Left hindlimb (tissue), 1 donor: ENCODE measurements around the gene SESTD1.

Experiments
- DNase-seq: peaks from one replicate; pipeline ENCODE4 v3.0.0-alpha.2; 2018

Gene SESTD1, protein sequence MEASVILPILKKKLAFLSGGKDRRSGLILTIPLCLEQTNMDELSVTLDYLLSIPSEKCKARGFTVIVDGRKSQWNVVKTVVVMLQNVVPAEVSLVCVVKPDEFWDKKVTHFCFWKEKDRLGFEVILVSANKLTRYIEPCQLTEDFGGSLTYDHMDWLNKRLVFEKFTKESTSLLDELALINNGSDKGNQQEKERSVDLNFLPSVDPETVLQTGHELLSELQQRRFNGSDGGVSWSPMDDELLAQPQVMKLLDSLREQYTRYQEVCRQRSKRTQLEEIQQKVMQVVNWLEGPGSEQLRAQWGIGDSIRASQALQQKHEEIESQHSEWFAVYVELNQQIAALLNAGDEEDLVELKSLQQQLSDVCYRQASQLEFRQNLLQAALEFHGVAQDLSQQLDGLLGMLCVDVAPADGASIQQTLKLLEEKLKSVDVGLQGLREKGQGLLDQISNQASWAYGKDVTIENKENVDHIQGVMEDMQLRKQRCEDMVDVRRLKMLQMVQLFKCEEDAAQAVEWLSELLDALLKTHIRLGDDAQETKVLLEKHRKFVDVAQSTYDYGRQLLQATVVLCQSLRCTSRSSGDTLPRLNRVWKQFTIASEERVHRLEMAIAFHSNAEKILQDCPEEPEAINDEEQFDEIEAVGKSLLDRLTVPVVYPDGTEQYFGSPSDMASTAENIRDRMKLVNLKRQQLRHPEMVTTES

DNA sequence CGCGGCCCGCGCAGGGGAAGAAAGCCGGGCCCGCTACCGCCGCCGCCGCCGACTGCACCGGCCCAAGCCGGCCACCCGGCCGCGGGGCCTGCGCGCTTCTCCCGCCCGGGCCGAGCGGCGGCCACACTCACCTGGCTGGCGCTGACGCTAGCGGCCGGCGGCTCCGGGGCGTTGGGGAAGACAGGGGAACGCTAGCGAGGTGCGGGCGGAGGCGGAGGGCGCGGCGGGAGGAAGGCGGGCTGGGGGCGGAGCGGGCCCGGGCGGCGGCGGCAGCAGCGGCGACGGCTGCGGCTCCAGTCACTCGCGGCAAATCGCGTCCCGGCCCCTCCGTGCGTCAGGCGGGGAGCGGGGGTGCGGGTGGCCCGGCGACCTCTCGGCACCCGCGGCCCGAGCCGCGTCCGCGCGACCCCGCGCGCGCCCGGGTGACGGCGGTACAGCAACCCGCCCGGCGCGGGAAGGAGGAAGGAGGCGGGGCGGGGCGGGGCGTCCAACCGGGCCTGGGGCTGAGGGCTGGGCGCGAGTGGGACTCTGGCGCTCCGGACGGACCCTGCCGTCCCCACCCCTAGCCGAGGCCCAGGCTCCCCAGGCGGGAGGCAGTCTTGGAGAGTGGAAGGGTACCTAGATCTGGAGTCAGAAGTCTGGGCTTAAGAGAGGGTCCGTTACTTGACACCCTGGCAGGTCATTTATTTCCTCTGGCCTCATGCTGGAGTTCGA is at the start of gene SESTD1:
TSS of gene SESTD1 (minus strand) at position 465 of the 714 bp plus-strand sequence. CDS start 72,991 bp downstream, outside the sequence.
- peak; percentile 86 for DNase-seq

DNA sequence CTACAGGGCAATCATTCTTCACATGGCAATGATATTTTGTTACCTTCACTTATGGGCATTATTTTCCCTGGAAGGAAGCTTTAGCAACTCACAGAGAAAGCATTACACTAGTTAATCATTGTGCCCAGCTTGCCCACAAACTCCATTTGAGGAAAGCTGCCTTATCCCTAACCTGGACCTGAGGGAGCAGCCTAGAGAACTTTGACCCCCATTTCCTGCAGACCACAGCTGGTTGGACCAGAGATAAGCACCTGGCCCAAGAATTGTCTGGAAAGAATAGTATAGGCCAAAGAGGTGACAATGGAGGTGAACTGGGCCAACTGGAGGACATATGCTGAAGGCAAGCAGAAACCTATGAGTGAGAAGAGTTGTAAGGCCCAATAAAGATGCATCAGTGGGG is 48.4 kb upstream of the SESTD1 start:
- DNase-seq, result no peak

DNA sequence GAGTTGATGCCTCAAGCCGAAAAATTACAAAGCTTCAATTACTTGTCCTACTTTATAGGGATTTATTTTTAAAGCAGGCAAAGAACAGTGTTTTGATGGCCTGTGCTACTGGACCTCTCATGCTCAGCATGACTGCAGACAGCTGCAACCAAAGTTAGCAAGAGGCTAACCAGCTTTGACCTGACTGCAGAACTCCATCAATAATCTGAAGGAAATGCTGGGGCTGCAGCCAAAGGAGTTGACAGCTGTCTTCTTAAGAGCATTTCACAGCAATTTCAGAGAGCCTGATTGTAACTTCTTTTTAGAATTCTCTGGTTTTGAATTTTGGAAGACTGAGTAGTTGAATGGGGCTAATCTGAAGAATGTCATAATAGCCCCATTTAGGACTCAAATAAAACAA is 46.5 kb upstream of the SESTD1 start:
- DNase-seq, result peak; percentile 42

DNA sequence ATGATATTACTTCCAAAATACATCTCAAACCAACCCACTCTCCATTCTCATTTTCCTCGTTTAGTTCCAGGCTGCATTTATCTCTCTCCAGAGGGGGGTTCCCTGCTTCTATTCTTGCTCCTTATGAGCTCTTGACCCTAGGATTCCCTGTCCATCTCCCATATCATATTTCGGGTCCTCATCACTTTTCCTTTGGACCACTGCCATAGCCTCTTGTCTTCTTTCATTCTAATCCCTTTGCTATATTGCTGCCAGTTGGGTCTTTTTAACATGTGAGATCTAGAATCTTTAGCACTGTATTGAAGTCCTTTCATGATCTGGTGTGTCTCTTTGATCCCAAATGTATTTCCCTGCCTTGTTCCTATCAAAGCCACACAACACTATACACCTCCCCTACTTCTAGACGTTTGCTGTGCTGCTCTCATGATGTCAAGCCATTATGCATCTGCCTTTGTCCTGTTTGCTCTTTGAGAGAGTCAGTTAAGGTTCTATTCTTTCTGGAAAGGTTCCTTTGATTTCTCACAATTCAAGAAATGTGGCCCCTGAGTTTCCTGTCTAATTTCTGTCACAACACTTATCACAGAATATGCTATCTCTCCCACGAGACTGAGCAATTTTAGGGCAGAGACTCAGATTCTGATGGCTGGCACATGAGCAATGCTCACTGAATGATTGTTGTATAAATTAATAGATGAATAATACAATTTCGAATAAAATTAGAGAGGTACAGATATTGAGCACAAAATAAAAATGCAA is 43.2 kb upstream of the SESTD1 start:
- DNase-seq, result no peak

DNA sequence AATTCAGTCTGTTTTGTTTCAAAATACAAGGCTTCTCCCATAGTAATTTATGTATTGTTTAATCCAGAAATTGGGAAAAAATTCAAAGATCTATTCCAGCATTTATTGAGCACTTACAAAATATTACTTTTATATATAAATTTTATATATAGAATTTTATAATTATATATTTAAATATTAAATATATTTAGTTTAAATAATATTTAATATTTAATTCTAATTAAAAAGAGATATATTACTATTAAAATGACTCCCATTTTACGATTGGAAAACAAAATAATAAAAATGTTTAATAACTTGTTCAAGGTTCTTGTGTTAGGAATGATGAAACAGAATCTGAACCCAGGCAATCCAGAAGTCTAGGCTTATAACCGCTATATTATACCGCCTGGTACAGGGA is 40.5 kb upstream of the SESTD1 start:
- no peak for DNase-seq

DNA sequence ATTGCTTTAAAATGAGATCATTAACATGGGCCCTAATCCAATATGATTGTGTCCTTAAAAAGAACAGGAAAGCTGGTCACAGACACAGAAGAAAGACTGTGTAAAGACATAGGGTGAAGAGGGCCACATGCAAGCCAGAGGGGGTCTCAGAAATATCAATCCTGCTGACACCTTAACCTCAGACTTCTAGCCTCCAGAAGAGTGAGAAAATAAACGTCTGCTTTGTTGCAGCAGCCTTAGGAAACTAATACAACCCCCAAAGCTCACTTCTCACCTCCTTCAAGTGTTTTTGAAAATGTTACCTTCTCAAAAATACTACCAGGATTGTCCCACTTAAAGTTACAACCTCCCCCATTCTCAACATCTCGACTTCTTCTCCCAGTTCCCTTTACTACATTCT is 39.8 kb upstream of the SESTD1 start:
- no peak for DNase-seq

DNA sequence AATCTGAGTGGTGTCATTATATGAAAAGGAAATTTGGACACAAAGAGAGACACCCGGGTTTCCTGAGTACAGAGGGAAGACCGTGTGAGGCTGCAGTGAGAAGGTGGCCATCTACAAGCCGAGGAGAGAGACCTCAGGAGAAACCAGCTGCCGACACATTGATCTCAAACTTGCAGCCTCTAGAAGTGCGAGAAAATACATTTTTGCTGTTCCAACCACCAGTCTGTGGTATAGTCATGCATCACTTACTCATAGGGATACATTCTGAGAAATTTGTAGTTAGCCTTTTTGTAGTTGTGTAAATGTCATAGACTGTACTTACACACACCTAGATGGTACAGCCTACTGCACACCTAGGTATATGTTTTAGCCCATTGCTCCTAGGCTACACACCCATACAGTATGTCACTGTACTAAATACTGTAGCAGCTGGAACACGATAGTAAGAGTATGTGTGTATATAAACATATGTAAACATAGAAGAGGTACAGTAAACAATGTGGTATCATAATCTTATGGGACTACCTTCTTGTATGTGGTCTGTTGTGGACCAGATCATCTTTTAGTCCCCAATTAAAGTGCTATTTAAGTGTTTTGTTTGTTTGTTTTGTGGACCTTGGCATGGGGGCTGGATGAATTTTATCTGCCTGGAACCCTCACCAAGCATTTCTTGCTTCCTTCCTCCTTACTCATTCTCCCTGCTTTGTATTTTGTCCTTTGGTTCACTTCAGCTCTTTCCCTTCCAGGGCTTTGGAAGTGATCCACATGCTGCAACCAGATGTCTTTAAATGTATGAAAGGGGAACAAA is 38.3 kb upstream of the SESTD1 start:
- no peak for DNase-seq

DNA sequence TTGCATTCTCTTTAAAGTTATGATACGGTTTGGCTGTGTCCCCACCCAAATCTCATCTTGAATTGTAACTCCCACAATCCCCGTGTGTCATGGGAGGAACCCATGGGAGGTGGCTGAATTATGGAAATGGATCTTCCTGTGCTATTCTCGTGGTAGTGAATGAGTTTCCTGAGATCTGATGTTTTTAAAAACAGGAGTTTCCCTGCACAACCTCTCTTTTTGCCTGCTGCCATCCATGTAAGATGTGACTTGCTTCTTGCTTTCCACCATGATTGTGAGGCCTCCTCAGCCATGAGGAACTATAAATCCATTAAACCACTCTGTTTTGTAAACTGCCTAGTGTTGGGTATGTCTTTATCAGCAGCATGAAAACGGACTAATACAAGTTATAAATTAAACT is 37.5 kb upstream of the SESTD1 start:
- DNase-seq, result no peak

DNA sequence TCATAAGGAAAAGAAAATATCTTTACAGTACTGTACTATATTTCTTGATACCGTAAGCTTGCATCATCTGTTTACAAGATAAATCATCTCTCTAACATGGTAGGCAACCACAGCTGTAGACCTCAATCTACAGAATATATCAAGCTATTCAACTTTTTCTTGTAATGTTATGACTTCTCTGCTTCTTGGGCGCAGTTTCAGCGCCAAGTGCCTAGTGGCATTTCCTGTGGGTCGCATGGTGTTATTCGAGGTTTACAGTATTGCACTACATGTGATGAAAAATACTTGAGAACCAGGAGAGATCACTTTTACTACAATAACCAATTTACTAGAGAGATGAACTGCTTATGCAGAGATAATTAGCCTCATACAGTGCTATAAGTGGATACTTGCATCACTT is 34.0 kb upstream of the SESTD1 start:
- no peak for DNase-seq

DNA sequence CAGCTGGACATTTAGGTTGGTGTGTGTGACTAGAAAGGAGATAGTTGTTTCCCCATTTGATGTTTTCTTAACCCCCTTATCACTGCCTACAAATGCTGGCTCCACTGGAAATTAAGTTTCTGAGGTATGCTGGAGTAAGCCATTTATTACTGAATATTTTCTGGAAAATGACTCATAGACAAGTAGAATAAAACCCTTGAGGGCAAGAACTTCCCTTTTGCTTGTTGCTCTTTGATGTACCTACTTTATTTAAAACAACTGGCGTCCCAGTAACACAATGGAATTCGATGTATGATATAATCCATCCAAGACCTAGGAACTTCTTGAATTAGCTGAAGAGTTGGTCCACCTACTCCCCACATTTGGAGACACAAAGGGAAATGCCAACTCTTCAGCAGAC is 33.3 kb upstream of the SESTD1 start:
- no peak for DNase-seq

DNA sequence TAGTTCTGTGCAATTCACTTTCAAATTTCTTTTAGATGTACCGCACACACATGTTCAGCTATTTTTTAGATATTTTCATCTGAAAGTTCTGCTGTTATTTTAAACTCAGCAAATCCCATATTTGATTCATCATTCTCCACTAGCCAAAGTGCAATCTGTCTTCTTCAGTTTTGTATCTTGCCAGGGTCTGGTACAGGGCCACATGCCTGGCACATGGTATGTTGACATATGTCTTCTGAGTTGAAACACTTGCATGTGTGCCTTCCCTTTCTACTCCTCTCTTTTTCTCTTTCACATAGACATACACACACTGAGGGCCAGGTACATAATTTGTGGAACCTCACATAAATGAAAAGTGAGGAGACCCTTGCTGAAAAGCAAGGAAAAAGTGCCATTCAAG is 25.7 kb upstream of the SESTD1 start:
- DNase-seq, result no peak

DNA sequence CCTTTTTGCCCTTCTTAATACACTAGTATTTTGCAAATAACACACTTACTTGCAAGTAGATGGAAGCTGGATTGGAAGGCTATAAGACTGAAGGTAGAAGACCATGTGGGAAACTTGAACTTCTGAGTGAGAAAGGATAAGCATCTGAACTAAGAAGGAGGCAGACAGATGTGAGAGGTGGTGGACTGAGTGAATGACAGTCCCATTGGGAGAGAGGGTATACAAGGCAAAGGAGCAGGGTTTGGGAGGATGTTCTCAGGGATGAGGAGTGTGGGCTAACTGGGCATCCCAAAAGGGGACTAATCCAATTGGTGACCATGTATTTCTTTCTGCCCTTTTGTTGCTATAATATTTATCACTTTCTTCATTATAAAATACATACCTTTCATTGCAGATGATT is 20.4 kb upstream of the SESTD1 start:
- no peak for DNase-seq

DNA sequence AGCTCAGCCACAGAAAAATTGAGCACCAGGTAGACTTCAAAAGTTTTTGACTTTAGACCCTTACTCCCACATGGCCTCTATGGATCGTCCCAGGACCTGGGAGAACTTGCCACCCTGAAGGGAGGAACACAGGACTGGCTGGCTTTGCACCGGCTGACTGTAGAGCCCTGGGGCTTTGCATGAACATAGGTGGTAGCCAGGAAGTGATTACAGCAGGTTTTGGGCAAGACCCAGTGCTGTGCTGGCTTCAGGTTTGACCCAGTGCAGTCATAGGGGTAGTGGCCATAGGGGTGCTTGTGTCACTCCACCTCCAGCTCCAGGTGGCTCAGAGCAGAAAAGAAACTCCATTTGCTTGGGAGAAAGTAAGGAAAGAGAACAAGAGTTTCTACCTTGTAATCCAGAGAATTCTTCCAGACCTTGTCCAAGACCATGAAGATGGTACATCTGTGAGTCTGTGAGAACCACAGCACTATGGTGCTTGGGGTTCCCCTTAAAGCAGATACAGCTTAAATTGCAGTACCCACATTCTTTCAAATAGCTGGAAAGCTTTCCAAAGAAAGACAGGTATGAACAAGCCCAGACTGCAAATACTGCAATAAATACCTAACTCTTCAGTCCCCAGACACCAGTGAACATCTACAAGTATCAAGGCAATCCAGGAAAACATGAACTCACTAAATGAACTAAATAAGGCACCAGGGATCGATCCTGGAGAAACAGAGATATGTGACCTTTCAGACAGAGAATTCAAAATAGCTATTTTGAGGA is 13.0 kb upstream of the SESTD1 start:
- DNase-seq, result no peak

DNA sequence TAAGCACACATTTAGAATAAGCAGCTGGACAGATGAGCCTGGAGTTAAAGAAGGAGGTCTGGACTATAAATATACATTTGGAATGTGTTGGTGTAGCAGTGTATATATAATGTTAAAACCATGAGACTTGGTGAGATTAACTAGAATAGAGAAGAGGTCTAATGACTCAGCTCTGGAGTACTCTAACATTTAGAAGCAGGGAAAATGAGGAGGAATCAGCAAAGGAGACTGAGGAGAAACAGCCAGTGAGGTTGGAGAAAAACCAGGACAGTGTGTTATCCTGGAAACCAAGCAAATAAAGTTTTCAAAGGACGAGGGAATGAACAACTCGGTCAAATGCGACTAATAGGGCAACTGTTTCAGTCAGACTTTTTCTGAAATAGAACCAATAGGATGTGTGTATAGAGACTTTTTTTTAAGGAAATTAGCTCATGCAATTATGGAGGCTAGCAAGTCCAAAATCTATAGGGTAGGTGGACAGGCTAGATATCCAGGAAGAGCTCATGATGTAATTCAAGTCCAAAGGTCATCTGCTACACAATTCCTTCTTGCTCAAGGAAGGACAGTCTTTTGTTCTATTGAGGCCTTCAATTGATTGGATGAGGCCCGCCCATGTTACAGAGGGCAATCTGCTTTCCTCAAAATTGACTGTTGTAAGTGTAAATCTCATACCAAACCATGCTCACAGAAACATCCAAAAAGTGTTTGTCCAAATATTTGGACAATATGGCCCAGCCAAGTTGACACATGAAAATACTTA is 10.8 kb upstream of the SESTD1 start:
- DNase-seq, result no peak

DNA sequence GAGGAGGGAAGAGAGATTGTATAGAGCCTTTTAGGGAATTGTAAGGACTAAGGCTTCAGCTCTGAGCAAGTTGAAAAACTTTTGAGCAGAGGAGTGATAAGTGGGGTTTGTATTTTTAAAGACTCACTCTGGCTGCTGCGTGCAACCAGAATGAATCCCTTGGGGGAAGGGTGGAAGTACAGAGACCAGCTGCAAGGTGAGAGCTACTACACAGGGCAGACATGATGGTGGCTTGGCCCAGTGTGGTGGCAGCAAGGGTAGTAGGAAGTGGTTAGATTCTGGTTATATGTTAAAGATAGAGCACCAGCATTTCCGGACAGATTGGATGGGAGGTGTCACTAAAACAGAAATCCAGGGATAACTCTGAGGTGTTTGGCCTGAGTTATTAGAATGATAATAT is 10.1 kb upstream of the SESTD1 start:
- DNase-seq, result no peak

DNA sequence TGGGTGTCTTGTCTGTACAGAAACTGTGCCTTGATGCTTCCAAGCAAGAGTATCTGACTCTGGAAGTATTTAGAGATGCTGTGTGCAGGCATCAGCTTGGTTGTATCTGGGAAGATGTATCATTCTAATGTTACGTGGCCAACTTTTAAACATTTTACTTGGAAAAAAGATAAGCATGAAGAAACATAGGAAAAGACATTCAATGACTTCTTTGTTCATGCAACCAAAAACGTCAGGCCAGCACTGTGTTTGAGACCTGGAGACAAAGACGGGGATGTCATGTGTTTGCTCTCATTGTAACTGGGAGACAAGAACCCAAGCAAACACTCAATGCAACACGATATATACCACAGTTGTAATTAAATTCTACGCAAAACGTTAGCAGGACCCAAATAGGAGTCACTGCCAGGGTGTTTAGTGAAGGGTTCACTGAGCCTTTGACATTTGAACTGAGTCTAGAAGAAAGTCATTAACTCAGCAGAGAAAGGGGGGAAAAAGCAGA is 8.9 kb upstream of the SESTD1 start:
- DNase-seq, result no peak

DNA sequence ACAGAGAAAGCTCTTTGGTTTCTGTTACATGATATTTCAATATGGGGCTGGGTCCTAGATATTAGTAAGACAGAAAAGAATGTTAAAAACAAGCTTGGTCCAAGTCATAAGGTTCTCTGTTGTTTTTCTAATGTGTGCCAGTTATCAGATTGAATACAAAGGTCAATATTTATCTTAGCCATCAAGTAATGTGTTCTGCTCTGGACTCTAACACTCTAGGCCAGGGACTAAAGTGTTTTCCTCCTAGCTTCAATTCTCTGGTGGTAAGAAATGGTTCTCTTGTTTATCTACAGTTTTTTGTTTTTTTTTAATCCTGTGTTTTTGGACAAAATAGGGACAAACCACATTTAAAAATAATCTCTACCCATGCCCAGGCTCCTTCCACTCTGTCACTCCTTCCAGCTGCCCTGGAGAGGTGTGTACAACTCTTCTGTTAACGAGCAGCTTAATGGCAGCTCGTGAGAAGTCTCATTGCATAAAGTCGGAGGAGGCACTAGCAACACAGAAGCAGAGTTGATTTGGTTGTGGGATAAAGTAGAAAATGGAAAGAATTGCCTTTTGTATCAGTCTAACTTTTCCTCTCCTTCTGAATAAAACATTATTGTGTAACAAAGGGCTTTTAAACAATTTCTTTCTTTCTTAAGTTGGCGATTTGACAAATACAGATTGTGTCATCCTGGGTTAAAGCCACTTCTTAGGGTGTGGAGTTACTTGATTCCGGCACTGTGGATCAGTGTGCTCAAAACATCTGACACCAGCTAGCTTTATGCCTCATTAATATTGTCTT is 8.0 kb upstream of the SESTD1 start:
- DNase-seq, result no peak

DNA sequence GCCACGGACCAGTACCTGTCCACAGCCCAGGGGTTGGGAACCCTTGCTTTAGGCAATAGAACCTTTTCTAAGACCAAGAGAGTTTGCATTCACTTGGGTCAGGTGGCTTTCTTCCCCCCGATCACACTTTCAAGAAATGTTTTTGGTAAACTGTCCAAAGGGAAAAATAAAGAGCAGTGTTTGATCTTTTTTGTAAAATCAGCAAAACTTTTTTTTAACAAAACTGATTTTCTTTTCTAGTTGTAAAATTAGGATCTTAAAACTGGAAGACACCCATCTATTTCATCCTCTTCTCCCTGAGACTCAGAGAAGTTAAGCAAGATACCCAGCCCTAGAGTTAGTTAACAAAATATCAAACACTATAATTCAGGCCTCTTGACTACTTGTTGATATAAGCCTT is 6.1 kb upstream of the SESTD1 start:
- DNase-seq, result no peak

DNA sequence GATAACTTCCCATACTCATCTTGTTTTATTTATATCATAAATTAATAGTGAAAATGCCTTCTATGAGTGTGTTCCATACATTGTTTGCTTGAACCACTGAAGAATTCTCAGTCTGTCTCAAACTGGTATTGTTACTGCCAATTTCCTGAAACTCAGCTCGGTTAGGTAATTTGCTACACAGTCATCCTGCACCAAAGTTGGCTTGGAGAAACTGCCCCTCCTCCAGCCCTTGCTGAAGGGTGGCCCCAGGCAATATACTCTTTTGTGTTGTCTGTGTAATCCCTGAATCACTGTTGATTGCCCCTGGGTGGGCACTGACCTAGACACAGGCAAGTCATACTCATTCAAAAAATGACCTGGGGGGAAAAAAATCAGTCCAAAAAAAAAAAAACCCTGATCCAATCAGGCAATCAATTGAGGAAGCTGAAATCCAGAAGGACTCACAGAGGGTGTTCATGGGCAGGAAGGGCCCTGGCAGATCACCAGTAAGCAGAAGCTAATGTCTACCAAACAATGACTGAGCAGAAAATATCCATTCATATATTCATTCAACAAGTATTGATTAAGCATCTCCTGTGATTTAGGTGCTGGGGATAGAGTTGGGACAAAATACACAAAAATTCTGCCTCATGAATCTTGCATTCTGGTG is 3.8 kb upstream of the SESTD1 start:
- DNase-seq, result no peak
